ENCODE results near the gene KREMEN1. TPM values are rescaled to one million over a fixed set of nuclear protein-coding genes. Genes with fewer than 3 reads are reported as not detected.

The KREMEN1 gene
- total and polyA plus RNA-seq, 10 of the 15 experiments (the other 5 are each of a cell fraction or from before 2014, with no cell fraction given): 0.10 to 2.5 (median 0.20) TPM; not detected in 1

GRCh38 chr22:29199702-29200400 lies 127.0 kb downstream of the KREMEN1 start (continued):
- TF ChIP-seq SIX5 (IDR thresholded peaks at IDR 0.05; ENCODE audit: low read depth, low read length, severe bottlenecking): no peak
- no peak for TF ChIP-seq HDAC6 (IDR thresholded peaks at IDR 0.05; ENCODE audit: unreplicated experiment)
- TF ChIP-seq ATF2 (IDR thresholded peaks at IDR 0.05; ENCODE audit: low read length): no peak
- TF ChIP-seq IKZF1 (conservative IDR thresholded peaks at IDR 0.05): 0 out of 2 replicates have a peak, but pooled peaks have one; percentile 11
- no peak for TF ChIP-seq E4F1 (IDR thresholded peaks at IDR 0.05; ENCODE audit: borderline replicate concordance, partially characterized antibody)
- no peak for TF ChIP-seq RCOR1 (conservative IDR thresholded peaks at IDR 0.05; ENCODE audit: low read depth, low read length)
- TF ChIP-seq ZNF384 (IDR thresholded peaks at IDR 0.05; ENCODE audit: borderline replicate concordance, low read depth, low read length): no peak
- no peak for TF ChIP-seq ZNF24 (IDR thresholded peaks at IDR 0.05)
- TF ChIP-seq ZSCAN29 (IDR thresholded peaks at IDR 0.05): no peak
- no peak for TF ChIP-seq MXI1 (IDR thresholded peaks at IDR 0.05; ENCODE audit: low read depth, low read length)
- TF ChIP-seq ZNF687 (IDR thresholded peaks at IDR 0.05): 0 out of 2 replicates have a peak, but pooled peaks have one; percentile 15
